Stimulated activated CD4-positive, alpha-beta T cell treated with anti-CD3 and anti-CD28 coated beads, Interleukin-1b, Interleukin-23, amount 100 ng/mL, for 48 hours (primary cell): ENCODE data around the gene EID1.
"Not testable (repeated sequence)": the region's sequence is repeated elsewhere in the genome, so short reads cannot be mapped to it uniquely, and the experiment has no call there.

Experiments used
- DNase-seq: peaks from one replicate; pipeline ENCODE4 v3.0.0-alpha.2; 2020

Gene EID1, protein sequence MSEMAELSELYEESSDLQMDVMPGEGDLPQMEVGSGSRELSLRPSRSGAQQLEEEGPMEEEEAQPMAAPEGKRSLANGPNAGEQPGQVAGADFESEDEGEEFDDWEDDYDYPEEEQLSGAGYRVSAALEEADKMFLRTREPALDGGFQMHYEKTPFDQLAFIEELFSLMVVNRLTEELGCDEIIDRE

DNA sequence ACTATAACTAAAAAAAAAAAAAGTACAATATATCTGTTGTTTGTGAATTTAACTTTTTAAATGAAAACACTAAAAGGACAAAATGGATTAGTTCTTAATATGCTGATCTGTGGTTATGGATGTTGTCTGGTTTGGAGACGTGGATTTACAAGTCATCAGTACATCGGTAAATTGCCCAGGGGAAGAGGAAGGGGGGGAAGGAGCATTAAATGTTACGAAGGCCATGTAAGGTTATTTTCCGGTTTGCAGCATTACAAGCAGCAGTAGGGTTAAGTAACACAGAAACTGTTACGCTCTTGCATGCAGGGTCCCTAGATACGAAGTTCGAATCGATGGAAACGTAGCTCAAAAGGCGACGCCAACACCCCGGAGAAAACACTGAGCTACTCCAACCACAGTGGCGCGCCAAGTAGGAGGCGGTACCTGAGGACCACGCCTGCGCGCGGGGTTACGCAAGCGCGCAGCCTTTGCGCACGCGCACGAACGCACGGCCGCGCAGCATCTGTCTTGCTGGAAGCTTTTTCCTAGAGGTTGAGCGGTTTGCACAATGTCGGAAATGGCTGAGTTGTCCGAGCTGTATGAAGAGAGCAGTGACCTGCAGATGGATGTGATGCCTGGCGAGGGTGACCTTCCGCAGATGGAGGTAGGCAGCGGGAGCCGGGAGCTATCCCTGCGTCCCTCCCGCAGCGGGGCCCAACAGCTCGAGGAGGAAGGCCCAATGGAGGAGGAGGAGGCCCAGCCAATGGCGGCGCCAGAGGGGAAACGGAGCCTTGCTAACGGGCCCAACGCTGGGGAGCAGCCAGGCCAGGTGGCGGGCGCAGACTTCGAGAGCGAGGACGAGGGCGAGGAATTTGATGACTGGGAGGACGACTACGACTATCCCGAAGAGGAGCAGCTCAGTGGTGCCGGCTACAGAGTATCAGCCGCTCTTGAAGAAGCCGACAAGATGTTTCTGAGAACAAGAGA lies at the start of gene EID1:
EID1 (plus strand) TSS at position 505 of the 966 bp plus-strand sequence; CDS start at position 548, 43 bp downstream.
- peak; percentile 94 for DNase-seq

DNA sequence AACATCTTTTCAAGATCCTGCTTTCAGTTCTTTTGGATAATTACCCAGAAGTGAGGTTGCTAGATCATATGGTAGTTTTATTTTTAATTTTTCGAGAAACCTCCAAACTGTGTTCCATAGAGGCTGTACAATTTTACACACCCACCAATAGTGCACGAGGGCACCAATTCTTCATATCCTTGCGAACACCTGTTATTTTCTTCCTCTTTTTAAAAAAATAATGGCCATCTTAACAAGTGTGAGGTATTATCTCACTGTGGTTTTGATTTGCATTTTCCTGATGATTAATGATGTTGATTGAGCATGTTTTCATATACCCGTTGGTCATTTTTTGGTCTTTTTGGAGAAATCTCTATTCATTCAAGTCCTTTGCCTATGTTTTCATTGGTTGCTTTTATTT lies 49.5 kb upstream of the EID1 start:
- no peak for DNase-seq

DNA sequence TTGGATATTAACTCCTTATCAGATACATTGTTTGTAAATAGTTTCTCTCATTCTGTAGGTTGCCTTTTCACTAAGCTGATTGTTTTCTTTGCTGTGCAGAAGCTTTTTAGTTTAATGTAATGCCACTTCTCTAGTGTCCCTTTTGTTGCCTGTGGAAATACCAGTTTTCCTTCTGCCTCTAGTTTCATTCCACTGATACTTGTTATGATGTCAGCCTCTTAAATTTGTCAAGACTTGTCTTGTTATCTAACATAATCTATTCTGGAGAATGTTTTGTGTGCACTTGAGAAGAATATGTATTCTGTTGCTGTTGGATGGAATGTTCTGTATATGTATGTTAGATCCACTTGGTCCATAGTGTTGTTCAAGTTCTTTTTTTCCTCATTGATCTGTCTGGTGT lies 49.0 kb upstream of the EID1 start:
- no peak for DNase-seq

DNA sequence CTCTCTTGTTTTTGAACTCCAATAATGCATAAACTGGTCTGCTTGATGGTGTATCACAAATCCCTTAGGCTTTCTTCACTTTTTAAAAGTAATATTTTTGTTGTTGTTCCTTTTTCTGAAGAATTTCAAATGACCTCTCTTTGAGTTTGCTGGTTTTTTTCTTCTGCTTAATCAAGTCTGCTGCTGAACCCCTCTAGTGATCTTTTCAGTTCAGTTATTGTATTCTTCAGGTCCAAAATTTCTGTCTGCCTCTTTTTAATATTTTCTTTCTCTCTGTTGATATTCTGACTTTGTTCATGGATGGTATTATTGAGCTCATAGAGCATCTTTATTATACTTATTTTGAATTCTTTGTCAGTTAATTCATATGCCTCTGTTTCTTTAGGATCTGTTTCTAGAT lies 45.3 kb upstream of the EID1 start:
- no peak for DNase-seq

DNA sequence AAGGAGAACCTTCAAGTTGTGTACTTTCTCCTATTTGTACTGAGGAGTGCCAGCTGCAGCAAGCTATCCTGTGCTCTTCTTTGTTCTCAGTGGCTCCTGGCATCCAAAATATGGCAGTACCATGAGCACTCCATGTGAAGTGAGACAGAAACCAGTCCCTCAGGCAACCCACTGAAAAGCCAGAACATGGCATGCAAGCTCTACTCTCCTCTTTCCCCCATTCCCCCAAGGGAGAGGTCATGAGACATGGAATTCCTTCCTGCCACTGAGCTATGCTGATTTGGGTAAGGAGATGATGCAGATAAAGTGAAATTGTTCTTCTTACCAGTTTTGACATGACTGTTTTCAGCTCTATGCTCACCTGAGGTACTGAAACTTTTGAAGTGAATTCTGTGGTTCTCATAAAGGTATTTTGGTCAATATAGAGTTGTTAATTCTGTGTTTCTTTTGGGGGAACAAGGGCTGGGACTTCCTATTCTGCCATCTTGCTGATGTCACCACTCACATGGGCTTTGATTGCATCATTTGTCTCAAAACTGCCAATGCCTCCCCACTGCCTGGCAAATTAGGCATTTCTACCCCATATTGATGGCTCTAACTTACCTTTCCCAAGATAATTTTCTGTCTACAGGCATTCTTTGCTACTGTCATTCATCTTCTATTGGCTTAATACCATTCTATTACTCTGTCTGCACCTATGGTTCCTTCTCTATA lies 44.3 kb upstream of the EID1 start:
- no peak for DNase-seq

DNA sequence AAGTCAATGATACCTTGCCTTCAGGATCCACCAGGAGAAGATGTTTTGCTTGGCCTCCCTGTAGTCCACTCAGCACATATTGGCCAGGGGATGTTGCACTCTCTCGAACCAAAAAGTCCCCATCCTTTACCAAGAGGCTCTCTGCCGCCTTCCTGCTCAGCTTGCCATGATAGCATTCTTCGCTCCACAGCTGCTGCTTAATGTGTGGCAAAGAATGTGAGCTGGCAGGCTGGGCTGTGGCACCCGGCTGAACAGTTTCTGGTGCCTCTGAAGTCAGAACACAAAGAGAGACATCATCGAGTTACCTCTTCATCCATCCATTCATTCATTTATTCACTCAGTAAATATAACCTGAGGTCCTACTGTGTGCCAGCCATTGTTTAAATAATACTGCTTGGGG lies 43.2 kb upstream of the EID1 start:
- no peak for DNase-seq

DNA sequence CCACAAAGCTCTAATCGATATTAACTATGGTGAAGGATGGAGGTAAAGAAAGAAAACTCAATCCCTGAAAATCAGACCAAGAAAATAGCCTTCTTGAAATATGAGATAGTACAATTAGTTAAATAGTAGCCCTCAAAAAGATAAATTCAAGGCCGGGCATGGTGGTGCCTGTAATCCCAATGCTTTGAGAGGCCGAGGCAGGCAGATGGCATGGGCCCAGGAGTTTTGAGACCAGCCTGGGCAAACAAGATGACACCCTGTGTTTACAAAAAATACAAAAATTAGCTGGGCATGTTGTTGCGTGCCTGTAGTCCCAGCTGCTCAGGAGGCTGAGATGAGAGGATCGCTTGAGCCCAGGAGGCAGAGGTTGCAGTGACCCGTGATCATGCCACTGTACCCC lies 35.4 kb upstream of the EID1 start:
- DNase-seq: no peak

DNA sequence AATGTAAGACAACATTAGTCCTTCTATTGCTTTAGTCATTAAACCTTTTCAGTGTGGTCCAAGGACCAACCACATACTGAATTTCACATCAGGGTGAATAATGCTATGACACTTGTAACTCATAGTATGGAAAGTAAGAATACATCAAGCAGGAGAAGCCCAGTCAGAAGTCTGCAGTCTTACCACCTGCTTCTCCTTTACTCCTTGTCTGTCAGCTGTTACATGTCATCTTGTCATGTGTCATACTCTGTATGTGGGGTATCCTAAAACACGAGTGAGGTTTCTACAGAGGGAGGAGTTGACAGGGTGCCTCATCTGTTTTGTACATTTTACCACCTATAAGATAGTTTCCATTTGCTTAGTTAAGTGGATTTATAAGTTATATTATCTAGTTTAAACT lies 32.8 kb upstream of the EID1 start:
- no peak for DNase-seq

DNA sequence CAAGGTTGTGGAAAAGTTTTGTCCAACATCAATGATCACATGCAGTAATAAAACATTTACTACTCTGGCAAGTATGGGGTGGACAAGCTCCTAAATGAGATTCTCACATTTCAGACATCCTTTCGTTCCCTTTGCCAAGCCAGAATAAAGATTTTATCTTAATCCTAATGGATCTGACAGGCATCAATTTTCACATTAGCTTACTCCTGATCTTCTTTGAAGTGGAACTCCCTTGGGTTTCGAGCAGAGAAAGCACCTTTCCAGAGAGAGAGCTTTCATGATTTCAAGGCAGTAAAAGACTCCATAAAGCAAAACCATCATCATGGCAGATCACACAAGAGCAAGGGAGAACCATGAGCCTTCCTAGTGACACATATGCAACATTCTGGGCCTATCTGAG lies 27.3 kb upstream of the EID1 start:
- DNase-seq: no peak

DNA sequence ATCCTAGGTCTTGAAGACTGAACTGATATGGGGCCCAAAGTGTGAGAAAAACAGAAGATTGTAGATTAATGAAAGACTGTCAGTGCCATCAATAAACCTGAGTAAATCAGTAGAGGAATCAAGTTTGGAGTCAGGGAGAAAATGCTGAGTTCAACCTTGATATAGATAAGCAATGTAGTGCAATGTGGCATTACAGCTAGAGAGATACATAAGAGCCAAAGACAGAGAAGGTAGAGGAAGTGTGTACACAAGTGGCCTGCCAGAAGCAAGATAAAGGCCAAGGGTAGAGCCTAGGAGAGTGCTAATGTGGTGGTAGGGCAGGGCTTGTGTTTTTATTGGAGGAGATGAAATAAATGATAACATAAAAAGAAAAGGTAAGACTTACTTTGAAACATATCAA lies 26.0 kb upstream of the EID1 start:
- DNase-seq: no peak

DNA sequence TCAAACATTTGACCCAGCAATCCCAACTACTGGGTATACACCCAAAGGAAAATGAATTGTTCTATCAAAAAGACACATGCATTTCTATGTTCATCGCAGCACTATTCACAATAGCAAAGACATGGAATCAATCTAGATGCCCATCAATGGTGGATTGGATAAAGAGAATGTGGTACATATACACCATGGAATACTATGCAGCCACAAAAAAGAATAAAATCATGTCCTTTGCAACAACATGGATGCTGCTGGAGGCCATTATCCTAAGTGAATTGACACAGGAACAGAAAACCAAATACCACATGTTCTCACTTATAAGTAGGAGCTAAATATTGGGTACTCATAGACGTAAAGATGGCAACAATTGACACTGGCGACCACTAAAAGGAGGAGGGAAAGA lies 23.5 kb upstream of the EID1 start:
- DNase-seq: not testable (repeated sequence)

DNA sequence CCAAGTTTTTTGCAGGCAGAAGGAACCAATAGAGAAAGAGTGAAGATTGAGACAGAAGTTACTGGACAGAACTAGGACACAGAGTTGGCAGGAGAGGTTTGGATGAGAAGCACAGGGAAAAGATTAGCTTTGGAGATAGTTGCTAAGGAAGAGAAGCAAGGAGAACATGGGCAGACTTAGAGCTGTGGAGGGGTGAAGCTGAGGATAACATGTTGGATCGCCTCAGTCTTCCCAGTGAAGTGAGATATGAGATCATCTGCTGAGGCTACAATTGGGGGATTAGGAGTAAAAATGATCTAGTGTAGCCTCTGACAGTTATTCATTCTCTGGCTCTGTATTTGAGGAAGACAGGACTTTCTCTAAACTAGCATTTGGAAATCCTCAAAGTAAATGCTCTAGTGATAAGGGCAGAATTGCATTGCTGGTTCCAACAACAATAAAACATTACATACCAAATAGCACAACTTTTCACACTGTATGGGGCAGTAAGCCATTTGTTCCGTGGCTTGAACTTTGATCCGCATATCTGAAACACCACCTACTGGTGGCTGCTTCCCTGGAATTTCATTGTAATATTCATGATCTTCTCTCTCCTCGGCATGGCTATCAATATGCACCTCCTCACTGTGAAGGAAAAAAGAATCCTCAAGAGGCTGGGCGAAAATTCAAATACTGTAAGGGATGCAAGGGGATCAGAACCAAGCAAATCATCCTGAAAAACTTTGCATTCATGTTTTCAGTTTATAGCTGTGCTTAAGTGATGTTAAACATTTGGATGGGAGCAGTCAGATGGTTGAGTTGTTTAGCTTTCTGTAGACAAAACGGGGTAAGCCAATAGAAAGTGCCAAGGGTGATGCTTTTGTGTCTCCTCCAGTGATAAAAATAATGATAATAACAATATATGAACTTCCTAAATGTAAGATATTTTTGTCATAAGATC lies 22.2 kb upstream of the EID1 start:
- DNase-seq: no peak

DNA sequence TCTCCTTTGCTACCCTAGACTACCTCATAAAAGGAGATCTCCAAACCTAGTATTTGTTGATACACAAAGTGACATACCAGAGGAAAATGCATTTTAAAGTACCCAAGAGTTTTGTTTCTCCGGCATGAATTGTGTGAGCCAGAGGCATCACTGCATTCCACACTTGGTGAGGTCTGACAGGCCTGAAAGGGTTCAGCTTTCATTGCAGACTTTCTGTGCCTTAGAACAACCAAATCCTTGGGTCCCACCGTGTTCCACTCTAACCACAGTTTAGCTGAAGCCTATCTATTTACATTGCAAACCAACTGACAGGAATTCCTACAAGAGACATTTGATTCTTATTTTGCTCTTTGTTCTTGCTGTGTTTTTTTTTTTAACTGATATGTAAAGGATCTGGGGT lies 21.0 kb upstream of the EID1 start:
- no peak for DNase-seq

DNA sequence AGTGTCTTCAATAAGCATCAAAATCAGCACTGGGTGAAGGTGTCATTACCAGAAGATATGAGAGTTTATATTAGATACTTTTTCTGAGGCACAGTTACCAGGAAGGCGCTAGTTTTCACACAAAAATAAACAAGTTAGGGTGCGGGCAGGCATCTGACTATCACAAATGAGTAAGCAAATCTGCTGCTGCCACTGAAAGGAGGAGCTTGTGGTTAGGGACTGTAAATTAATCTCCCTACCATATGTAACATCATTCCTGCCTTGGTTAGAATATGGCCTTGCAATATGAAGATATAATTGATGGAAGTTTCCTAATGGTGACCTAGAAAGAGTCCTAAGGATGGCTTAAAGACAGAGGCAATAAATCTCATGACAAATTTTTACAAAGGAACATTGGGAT lies 19.5 kb upstream of the EID1 start:
- no peak for DNase-seq

DNA sequence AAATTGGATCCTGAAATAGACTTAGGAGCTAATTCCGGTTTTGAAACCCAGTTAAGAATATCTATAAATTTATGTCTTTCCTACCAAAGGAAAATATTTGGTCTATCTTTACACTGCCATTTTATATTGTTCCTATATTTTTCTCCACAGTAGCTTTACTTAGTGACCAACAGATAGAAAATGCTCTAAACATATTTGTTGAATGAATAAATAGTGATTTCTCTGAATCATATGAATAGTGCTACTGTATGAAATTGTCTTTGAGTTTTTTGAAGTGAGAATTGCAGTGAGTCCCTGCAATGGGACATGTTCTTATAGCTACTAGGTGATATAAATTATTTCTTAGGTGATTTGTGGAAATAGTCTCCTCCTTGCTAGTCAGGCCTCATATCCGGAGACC lies 18.5 kb upstream of the EID1 start:
- no peak for DNase-seq

DNA sequence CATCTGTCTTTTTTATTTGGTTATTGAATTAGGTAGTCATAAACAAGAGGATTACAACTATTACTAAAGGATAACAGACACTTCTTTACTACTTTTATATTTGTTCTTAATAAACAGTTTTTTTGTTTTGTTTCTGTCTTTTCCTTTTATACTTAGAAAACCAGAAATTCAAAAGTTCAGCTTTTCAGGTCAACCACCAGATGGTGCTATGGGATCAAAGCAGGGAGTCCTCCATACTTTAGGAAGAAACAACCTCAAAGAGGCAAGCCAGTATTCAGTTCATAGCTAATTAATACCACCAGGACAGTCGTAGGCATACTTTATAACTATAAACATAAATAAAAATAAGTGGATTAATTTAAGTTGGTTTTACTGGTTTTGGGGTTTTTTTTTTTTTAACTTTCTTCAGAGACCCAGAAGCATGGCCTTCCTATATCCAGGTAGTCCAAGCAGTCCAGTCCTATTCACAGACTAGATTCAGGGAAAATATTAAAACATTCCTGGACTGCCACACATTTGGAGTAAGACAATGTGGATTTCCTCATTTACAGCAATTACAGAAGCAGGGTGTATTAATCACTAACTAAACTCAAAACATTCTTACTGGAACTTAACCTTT lies 16.0 kb upstream of the EID1 start:
- DNase-seq: peak; percentile 13

DNA sequence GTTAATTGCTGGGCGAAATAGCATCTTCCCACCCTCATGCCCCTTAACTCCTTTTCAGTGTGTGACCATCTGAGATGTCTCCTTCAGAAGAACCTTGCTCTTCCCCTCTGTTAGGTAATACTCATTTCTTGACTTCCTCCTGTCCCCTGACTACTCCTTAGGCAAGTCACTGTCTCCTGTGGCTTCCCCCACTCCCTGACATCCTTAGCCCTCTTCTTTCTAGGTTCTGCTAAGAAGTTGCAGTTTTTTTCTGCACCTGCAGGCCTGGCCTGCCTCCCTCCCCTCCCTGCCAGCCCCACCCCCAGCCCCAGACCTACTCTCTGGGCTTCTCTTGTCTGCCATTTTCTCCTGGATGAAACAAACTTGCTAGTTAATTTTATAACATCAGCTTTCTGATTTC lies 15.2 kb upstream of the EID1 start:
- peak; percentile 4 for DNase-seq

DNA sequence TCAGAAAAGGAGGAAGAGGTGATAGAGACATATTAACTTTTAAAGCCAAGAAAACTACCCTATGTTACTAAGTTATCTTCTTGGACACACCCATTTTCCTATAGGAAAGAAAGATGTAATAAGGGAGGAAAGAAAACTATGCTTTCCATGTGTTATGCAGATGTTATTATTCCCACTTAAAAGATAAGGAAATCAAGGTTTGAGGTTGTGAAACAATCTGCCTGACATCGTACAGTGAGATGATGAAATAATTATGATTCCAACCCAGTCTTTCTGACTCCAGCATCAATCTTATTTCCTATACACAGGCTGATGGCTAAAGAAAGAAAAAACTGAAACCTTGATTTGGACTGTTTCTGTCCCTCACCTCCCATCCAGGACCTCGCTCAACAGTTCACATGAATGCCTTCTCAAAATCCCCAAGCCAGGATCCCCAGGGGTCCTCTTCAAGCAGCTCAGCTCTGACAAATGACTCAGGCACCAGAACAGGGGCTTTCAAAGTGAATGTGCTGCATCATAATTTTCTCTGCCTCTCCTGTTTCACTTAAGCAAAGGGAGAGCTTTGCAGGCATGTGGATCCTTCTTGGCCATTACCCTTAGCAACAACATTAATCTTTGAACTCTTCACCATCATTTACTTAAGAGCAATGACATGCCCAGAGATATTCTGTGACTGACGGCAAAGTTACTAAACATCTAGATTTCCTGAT lies 12.4 kb upstream of the EID1 start:
- DNase-seq: no peak

DNA sequence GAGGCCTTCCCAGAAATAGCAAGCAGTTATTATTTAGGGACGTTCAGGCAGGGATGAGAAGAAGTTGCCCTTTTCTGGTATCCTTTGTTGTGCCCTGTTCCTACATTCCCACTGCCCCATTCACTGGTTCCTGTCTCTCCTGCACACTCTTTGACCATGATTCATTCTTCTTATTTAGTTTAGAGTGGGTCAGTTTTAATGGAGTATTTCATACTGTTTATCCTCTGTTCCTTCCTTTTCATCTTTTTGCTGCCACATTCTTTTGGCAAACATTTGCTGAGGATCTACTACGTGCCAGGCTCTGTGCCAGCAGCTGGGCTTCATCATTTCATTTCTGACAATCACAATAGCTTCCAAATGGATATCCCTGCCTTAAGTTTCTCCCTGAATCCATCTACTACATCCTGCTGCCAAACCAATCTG lies 11.8 kb upstream of the EID1 start:
- DNase-seq: no peak

DNA sequence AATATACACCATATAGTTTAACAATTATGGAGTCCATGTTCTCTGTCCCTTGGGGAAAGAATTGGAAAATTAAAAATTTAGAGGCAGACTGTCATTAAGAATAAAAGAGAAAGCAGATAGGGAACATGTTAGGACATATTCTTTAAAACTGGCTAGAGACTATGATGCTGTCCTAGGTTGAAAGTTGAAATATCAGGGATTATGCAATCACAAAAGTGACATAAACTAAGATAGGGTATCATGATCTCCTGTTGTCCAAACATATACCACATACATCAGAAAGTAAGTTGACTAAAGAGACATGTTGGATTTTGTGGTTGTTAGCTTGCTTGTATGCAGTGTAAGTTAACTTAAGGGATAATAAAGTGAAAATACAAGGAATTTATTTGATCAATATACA lies 9.9 kb upstream of the EID1 start:
- no peak for DNase-seq

DNA sequence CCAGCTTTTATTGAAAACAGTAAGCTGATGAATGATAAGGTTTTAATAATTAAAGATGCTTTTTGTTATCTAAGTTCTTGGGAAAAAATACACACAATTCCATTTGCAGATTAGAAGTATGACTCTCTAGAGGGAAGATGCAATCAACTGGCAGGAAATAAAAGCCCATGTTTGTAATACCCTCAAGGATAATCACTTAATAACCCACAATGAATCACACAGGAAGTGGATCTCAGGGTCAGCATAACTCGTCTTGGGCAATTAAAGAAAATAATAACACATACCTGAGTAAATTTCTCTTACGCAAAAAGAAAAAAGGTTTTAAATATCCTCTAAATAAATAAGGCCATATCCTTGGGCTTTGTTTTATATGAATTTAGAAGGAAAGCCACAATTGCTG lies 9.4 kb upstream of the EID1 start:
- no peak for DNase-seq

DNA sequence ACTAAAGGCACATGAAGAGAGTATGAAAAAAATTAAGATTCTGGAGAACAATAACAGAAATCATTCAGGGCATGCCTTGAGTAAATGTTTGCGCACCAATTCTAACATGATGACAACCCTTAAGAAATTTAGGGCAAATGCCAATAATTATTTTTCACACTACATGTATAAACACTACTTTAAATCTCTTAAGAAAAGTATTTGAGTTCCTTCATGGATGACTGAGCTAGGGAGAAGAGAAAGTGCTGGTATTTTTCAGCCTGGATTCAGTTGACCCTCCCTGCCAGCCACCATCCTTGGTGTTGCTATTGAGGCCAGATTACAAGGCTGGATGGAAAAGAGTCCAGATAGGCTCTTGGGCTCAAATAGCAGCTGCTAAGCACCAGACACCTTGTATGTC lies 8.0 kb upstream of the EID1 start:
- no peak for DNase-seq
